Lower leg skin (tissue), 3 donors: ENCODE data around the gene TLCD2.

Source experiments
- POLR2A ChIP-seq, 2 donors: fragments of 450-650 bp; IDR thresholded peaks; one replicate each; pipeline ENCODE4 v1.6.1; 2016 to 2017; ENCODE audit warnings: antibody characterized with exemption in 2 of 2, mild to moderate bottlenecking in 1 of 2, moderate library complexity in 1 of 2
- TF ChIP-seq, protein P1 (sequence below), 3 donors: fragments of 450-650 bp; IDR thresholded peaks; one replicate each; pipeline ENCODE4 v1.5.1; 2016; ENCODE audit warnings: antibody characterized with exemption in 3 of 3, mild to moderate bottlenecking in 3 of 3, moderate library complexity in 2 of 3

DNA sequence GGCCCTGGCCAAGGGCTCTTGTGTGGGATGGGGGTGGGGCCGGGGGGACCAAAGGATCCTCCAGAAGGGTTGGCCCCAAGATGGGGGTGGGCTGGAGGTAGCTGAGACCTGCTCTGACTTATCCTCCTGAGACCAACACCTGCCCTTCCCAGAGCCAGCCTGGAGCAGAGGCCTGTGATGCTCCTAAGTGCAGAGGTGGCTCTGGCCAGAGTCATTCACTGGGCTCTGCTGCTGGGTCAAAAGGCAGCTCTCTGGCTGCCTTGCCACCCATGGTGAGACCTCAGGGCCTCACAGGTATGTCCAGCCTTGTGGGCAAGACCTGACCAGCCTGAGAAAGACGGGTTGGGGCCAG lies 32.9 kb upstream of the TLCD2 start:
- TF ChIP-seq, protein P1, sequence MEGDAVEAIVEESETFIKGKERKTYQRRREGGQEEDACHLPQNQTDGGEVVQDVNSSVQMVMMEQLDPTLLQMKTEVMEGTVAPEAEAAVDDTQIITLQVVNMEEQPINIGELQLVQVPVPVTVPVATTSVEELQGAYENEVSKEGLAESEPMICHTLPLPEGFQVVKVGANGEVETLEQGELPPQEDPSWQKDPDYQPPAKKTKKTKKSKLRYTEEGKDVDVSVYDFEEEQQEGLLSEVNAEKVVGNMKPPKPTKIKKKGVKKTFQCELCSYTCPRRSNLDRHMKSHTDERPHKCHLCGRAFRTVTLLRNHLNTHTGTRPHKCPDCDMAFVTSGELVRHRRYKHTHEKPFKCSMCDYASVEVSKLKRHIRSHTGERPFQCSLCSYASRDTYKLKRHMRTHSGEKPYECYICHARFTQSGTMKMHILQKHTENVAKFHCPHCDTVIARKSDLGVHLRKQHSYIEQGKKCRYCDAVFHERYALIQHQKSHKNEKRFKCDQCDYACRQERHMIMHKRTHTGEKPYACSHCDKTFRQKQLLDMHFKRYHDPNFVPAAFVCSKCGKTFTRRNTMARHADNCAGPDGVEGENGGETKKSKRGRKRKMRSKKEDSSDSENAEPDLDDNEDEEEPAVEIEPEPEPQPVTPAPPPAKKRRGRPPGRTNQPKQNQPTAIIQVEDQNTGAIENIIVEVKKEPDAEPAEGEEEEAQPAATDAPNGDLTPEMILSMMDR (IDR thresholded peaks at IDR 0.05): no peak
- no peak for TF ChIP-seq POLR2A (IDR thresholded peaks at IDR 0.05)
